AG09319 (cell line): Measurements from ENCODE around the gene TMPRSS12.
"Not testable (repeated sequence)": the region's sequence is repeated elsewhere in the genome, so short reads cannot be mapped to it uniquely, and the experiment has no call there.

Source experiments
- DNase-seq: peaks from one replicate; pipeline ENCODE4 v3.0.0-alpha.2; 2010; ENCODE audit warnings: low read depth; ENCODE audit errors: extremely low read depth
- CTCF ChIP-seq: IDR thresholded peaks from 2 replicates; pipeline ENCODE4 v1.5.1; 2011; ENCODE audit warnings: low read depth, mild to moderate bottlenecking, inconsistent platforms, low read length, moderate library complexity

TMPRSS12 gene

DNA sequence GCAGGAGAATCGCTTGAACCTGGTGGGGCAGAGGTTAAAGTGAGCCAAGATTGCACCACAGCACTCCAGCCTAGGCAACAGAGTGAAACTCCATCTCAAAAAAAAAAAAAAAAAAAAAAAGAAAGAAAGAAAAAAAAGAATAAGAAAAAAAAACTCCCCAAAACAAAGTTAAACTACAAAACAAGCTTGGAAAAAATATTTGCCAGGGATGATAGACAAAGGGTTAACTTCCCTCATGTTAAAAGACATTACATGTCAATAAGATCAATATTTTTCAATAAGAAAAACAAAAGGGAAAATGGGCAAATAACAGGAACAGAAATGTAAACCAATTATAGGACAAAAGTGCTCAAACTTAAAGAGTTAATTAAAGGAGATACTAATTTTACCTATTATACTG, 83.2 kb downstream of the TMPRSS12 start:
- no peak for TF ChIP-seq CTCF
- no peak for DNase-seq

GRCh38 chr12:50926415-50926814, 83.7 kb downstream of the TMPRSS12 start:
- DNase-seq = no peak
- TF ChIP-seq CTCF = no peak

DNA sequence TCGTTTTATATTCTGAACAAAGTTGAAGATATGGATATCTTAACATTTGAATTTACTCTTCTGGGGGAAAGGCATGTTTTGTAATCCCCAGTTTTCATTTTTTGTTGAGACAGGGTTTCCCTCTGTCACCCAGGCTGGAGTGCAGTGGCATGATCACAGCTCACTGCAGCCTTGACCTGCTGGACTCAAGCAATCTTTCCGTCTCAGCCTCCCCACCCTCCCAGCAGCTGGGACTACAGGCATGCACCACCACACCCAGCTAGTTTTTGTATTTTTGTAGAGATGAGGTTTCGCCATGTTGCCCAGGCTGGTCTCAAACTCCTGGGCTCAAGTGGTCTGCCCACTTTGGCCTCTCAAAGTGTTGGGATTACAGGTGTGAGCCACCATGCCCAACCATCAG, 84.2 kb downstream of the TMPRSS12 start:
- DNase-seq = not testable (repeated sequence)

- no peak for DNase-seq
Measured at GRCh38 chr12:50927356-50927755, 84.6 kb downstream of the TMPRSS12 start.

DNA sequence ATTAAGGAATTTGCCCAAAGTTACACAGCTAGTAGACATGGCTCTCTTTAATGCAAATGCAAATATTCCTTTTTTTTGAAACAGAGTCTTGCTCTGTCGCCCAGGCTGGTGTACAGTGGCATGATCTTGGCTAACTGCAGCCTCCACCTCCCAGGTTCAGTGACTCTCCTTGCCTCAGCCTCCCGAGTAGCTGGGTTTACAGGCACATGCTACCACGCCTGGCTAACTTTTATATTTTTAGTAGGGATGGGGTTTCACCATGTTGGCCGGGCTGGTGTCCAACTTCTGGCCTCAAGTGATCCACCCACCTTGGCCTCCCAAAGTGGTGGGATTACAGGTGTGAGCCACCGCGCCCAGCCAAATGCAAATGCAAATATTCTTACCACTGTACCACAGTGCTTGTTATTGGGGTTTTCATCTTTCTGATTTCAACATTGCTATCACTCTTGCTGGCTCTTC, 85.1 kb downstream of the TMPRSS12 start:
- DNase-seq = no peak
- TF ChIP-seq CTCF = no peak

More at GRCh38 chr12:50927356-50927755, 84.6 kb downstream of the TMPRSS12 start:
- no peak for TF ChIP-seq CTCF

- no peak for TF ChIP-seq CTCF
- DNase-seq = no peak
Measured at GRCh38 chr12:50928392-50928791, 85.7 kb downstream of the TMPRSS12 start.

DNA sequence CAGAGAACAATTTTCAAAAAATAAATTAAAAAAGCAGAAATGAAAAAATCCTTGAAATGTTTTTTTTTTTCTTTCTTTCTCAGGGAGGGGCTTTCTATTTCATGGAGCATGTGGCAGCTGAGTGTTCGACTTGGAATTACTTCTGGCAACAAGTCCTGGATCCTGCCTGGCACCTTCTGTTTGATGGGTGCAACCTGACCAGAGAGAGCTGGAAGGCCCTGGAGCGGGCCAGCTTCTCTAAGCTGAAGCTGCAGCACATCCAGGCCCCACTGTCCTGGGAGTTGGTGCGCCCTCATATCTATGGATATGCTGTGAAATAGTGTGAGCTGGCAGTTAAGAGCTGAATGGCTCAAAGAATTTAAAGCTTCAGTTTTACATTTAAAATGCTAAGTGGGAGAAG, 87.1 kb downstream of the TMPRSS12 start:
- TF ChIP-seq CTCF = no peak

GRCh38 chr12:50930477-50930876, 87.8 kb downstream of the TMPRSS12 start:
- DNase-seq = not testable (repeated sequence)

More for the DNA sequence above, 87.1 kb downstream of the TMPRSS12 start:
- DNase-seq = no peak
